ENCODE results near the gene KRT79.

DNA sequence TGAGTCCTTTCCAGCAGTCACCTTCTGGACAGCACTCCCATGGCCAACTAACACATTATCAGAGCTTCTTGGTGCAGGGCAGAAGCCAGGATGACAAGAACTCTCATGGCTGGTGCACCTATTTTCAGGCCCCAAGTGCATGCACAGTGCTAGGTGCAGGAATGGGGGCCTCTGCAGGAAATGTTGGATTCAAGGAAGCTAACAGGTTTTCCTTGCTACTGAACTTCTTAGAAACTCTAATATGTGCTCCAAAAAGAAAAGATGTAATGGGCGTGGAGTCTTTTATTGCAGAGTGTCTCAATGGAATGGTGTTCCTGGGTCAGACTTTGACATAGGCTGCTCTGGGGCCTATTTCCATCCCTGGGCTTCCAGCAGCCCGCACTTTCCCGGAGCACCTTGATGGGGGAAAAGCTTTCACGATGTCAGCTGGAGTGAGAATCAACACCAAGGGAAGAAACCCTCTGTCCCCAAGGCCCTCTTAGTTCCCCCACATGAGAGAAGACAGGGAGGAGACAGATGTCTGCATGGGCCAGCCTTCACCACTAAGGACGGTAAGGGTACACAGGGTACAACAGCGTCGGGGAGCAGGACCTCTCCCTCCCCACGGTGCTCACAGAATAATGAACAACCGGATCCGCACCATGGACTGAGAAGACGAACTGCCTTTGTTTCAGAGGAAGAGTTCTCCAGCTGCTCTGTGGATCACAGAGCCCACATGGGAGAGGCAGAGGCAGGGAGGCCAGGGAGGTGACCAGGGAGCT lies 45.1 kb downstream of the KRT79 start:
- TF ChIP-seq, protein P1, sequence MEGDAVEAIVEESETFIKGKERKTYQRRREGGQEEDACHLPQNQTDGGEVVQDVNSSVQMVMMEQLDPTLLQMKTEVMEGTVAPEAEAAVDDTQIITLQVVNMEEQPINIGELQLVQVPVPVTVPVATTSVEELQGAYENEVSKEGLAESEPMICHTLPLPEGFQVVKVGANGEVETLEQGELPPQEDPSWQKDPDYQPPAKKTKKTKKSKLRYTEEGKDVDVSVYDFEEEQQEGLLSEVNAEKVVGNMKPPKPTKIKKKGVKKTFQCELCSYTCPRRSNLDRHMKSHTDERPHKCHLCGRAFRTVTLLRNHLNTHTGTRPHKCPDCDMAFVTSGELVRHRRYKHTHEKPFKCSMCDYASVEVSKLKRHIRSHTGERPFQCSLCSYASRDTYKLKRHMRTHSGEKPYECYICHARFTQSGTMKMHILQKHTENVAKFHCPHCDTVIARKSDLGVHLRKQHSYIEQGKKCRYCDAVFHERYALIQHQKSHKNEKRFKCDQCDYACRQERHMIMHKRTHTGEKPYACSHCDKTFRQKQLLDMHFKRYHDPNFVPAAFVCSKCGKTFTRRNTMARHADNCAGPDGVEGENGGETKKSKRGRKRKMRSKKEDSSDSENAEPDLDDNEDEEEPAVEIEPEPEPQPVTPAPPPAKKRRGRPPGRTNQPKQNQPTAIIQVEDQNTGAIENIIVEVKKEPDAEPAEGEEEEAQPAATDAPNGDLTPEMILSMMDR (IDR thresholded peaks at IDR 0.05), result no peak
- TF ChIP-seq POLR2A (IDR thresholded peaks at IDR 0.05), result no peak

Data from heart left ventricle (tissue), 13 donors.